AG10803 (cell line): Measurements from ENCODE around the gene CYP4F11.
"Not testable (repeated sequence)": the region's sequence is repeated elsewhere in the genome, so short reads cannot be mapped to it uniquely, and the experiment has no call there.

Experiments used
- DNase-seq: peaks from one replicate; pipeline ENCODE4 v3.0.0; 2010; ENCODE audit warnings: low read depth
- H3K4me3 ChIP-seq: 2 replicates; pipeline ENCODE4 v1.5.1; 2011; ENCODE audit warnings: mild to moderate bottlenecking, low read length, control low read depth
- CTCF ChIP-seq: conservative IDR thresholded peaks from 2 replicates; pipeline ENCODE4 v1.5.1; 2011; ENCODE audit warnings: mild to moderate bottlenecking, low read length, control low read depth, inconsistent platforms

Gene CYP4F11

GRCh38 chr19:15874821-15875474, 59.4 kb downstream of the CYP4F11 start:
- TF ChIP-seq CTCF = no peak
- DNase-seq = no peak
- no peak overlapping the region for H3K4me3 ChIP-seq

GRCh38 chr19:15873771-15874170, 60.6 kb downstream of the CYP4F11 start:
- DNase-seq, H3K4me3 ChIP-seq: not testable (repeated sequence)

GRCh38 chr19:15871570-15871969, 62.8 kb downstream of the CYP4F11 start:
- DNase-seq = no peak
- TF ChIP-seq CTCF = no peak
- no peak overlapping the region for H3K4me3 ChIP-seq

- no peak overlapping the region for H3K4me3 ChIP-seq
- DNase-seq = no peak
- TF ChIP-seq CTCF = no peak
Measured at GRCh38 chr19:15869873-15870272, 64.5 kb downstream of the CYP4F11 start.

DNA sequence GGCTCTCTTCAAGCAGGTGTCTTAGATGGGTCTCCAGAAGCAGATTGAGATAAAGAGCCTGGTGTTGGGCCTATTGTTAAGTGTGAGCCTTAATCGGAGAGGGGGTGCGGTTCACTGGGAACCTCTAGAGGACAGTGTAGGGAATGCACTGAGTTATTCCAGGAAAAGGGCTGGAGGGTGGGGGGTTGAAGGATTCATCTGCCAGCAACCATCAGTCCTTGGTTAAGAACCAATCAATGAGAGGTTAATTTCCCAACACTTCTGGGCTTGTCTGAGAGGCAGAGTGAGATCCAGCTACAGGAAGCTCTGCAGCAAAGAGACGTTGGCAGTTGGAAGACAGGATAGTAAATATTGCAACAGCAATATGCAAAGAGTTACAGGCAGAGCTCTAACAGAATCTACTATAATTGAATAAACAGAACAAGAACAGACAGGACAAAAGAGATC, 65.2 kb downstream of the CYP4F11 start:
- DNase-seq = peak; percentile 35
- TF ChIP-seq CTCF = peak; percentile 65

GRCh38 chr19:15866636-15867035, 67.7 kb downstream of the CYP4F11 start:
- H3K4me3 ChIP-seq = no peak overlapping the region
- no peak for DNase-seq
- no peak for TF ChIP-seq CTCF

More for the DNA sequence above, 65.2 kb downstream of the CYP4F11 start:
- no peak overlapping the region for H3K4me3 ChIP-seq

- no peak for DNase-seq
- no peak overlapping the region for H3K4me3 ChIP-seq
- TF ChIP-seq CTCF = no peak
Measured at GRCh38 chr19:15864824-15865223, 69.5 kb downstream of the CYP4F11 start.
